ENCODE results near the gene KCNJ10. TPM values are rescaled to one million over a fixed set of nuclear protein-coding genes. Genes with fewer than 3 reads are reported as not detected.

KCNJ10 gene
- total RNA-seq, 1 donor from 2014 or later, result not detected

DNA sequence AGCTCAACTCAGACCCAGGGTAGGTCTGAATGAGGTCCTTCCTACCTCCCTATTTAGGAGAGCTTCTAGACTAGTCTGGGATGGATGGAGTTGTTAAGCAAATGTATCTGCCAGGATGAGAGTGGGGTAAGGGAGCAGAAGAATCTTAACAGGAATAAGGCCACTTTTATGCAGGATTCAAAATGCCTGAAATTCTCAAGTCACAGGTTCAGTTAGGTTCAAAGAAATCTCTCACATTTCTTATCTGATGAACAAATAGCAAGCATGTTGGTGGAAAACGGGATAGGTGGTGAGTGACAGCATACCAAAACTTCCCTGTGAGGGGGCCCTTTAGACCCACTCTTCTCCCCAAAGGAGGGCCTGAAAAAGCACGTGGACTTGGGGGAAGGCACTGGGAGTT is 118.9 kb downstream of the KCNJ10 start:
- no peak overlapping the region for H3K27ac Mint-ChIP-seq (ENCODE audit: unreplicated experiment)
- H3K4me3 Mint-ChIP-seq (ENCODE audit: unreplicated experiment), result no peak overlapping the region
- H3K27me3 Mint-ChIP-seq (ENCODE audit: unreplicated experiment), result peaks cover 4% of the 10 kb centered on the region
- no peaks in the 10 kb centered on the region for H3K9me3 Mint-ChIP-seq (ENCODE audit: unreplicated experiment)
- H3K36me3 Mint-ChIP-seq (ENCODE audit: low read depth, unreplicated experiment), result no peaks in the 10 kb centered on the region
- TF ChIP-seq CTCF (IDR thresholded peaks at IDR 0.05; ENCODE audit: unreplicated experiment), result no peak
- DNase-seq (ENCODE audit: low spot score), result no peak
- peaks cover 3% of the 10 kb centered on the region for H3K4me1 Mint-ChIP-seq (ENCODE audit: unreplicated experiment)

- Mint-ChIP-seq H3K27me3 (ENCODE audit: unreplicated experiment) (peaks cover 4% of the 10 kb centered on the region), H3K4me1 (ENCODE audit: unreplicated experiment) (peaks cover 7% of the 10 kb centered on the region), H3K27ac (ENCODE audit: unreplicated experiment) (no peak overlapping the region), H3K9me3 (ENCODE audit: unreplicated experiment) (no peaks in the 10 kb centered on the region), H3K4me3 (ENCODE audit: unreplicated experiment) (no peak overlapping the region), H3K36me3 (ENCODE audit: low read depth, unreplicated experiment) (no peaks in the 10 kb centered on the region)
- DNase-seq (ENCODE audit: low spot score), result no peak
- TF ChIP-seq CTCF (IDR thresholded peaks at IDR 0.05; ENCODE audit: unreplicated experiment), result no peak
These were observed 120.0 kb downstream of the KCNJ10 start for GRCh38 chr1:159949981-159950381.

DNA sequence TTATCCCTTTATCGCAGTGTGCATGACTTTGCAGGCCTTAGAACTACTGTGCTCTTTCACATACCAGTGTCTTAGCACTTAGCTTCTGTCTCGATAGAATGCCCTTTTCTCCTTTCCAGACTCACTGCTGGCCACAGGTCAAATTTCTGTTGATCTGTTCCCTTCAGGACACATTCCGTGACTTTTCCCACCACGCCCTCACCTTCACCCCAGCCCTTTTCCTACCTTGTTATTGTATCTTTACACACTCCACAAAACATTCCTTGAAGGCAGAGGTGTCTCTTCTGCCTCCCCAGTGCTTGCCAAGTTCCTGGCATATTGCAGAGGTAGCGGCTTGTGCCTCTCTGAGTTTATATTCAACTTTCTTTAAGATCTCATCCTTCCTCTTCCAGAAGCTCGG is 120.8 kb downstream of the KCNJ10 start:
- no peak for TF ChIP-seq CTCF (IDR thresholded peaks at IDR 0.05; ENCODE audit: unreplicated experiment)

More for the DNA sequence above, 120.8 kb downstream of the KCNJ10 start:
- Mint-ChIP-seq H3K36me3 (ENCODE audit: low read depth, unreplicated experiment) (no peaks in the 10 kb centered on the region), H3K4me3 (ENCODE audit: unreplicated experiment) (no peak overlapping the region), H3K4me1 (ENCODE audit: unreplicated experiment) (peaks cover 8% of the 10 kb centered on the region), H3K27me3 (ENCODE audit: unreplicated experiment) (peaks cover 6% of the 10 kb centered on the region), H3K9me3 (ENCODE audit: unreplicated experiment) (no peaks in the 10 kb centered on the region), H3K27ac (ENCODE audit: unreplicated experiment) (no peak overlapping the region)
- DNase-seq (ENCODE audit: low spot score), result no peak

Other genes starting within 250 kb of the KCNJ10 start
- gene SLAMF8, start 243.3 kb downstream of the KCNJ10 start, total RNA-seq (ENCODE audit: unreplicated experiment), result not detected
- not detected for gene VSIG8, start 207.5 kb downstream of the KCNJ10 start, total RNA-seq (ENCODE audit: unreplicated experiment)
- gene CFAP45, start 170.0 kb downstream of the KCNJ10 start, total RNA-seq (ENCODE audit: unreplicated experiment), result 1.0 TPM
- gene TAGLN2, start 144.7 kb downstream of the KCNJ10 start, total RNA-seq (ENCODE audit: unreplicated experiment), result 95.2 TPM
- 2.2 TPM for gene IGSF9, start 124.5 kb downstream of the KCNJ10 start, total RNA-seq (ENCODE audit: unreplicated experiment)
- gene SLAMF9, start 115.9 kb downstream of the KCNJ10 start, total RNA-seq (ENCODE audit: unreplicated experiment), result not detected
- gene PIGM, start 38.2 kb downstream of the KCNJ10 start, total RNA-seq (ENCODE audit: unreplicated experiment), result 6.0 TPM
- 0.05 TPM for gene KCNJ9, start 11.4 kb upstream of the KCNJ10 start, total RNA-seq (ENCODE audit: unreplicated experiment)
- 17.2 TPM for gene IGSF8, start 28.5 kb upstream of the KCNJ10 start, total RNA-seq (ENCODE audit: unreplicated experiment)
- 0.49 TPM for gene ATP1A2, start 45.6 kb upstream of the KCNJ10 start, total RNA-seq (ENCODE audit: unreplicated experiment)
- not detected for gene ATP1A4, start 81.4 kb upstream of the KCNJ10 start, total RNA-seq (ENCODE audit: unreplicated experiment)
- not detected for gene CASQ1, start 120.4 kb upstream of the KCNJ10 start, total RNA-seq (ENCODE audit: unreplicated experiment)
- gene PEA15, start 135.2 kb upstream of the KCNJ10 start, total RNA-seq (ENCODE audit: unreplicated experiment), result 593 TPM
- gene DCAF8, start 192.4 kb upstream of the KCNJ10 start, total RNA-seq (ENCODE audit: unreplicated experiment), result 134 TPM
- gene PEX19, start 215.0 kb upstream of the KCNJ10 start, total RNA-seq (ENCODE audit: unreplicated experiment), result 61.7 TPM